Measurements from ENCODE around the gene GATC.
A peak's percentile ranks its signal among the peaks of the same experiment; 100 is the strongest.

GATC gene

DNA sequence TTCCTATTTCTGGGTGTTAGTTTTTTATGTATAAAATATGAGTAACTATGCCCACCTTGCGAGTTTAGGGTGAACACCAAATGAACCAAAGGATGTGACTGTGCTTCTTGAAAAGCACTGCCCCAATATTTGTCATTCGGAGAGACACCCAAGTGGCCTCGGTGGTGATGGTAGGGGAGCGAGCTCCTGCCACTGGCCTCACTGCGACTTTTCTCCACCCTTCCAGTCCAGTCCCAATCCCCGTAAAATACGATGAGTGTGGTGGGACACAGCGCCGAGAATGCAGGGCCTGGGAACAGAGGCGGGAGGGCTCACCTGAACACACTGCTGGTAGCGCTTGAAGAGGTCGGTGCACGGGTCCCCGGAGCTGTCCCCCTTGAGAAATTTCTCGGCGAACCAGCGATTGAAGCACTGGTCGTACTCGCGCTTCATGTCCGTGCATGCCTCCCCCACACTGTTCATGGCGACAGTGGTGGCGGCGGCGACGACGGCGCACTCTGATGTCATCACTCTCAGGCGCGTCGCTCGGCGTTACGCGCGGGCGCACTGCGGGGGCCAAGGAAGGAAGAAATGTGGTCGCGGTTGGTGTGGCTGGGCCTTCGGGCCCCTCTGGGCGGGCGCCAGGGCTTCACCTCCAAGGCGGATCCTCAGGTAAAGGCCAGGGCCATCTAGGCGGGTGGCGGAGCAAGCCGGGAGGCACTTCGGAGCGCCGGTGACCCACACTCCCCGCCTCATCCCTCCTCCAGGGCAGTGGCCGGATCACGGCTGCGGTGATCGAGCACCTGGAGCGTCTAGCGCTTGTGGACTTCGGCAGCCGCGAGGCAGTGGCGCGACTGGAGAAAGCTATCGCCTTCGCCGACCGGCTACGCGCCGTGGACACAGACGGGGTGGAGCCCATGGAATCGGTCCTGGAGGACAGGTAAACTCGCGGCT lies at the start of gene GATC, which contains the start of gene TRIAP1:
TSS of gene GATC (plus strand) at position 534 of the 933 bp plus-strand sequence. CDS start at position 571, 37 bp downstream.
TSS of gene TRIAP1 (minus strand) at position 474 of the 933 bp plus-strand sequence. CDS start at position 462, 12 bp downstream.
- peak within 1 kb of the TSS; percentile 100 for H3K4me3 ChIP-seq (ENCODE audit: low read length)
- peak; percentile 62 for DNase-seq (ENCODE audit: low read depth)
- TF ChIP-seq CTCF (conservative IDR thresholded peaks at IDR 0.05; ENCODE audit: low read length) = no peak

DNA sequence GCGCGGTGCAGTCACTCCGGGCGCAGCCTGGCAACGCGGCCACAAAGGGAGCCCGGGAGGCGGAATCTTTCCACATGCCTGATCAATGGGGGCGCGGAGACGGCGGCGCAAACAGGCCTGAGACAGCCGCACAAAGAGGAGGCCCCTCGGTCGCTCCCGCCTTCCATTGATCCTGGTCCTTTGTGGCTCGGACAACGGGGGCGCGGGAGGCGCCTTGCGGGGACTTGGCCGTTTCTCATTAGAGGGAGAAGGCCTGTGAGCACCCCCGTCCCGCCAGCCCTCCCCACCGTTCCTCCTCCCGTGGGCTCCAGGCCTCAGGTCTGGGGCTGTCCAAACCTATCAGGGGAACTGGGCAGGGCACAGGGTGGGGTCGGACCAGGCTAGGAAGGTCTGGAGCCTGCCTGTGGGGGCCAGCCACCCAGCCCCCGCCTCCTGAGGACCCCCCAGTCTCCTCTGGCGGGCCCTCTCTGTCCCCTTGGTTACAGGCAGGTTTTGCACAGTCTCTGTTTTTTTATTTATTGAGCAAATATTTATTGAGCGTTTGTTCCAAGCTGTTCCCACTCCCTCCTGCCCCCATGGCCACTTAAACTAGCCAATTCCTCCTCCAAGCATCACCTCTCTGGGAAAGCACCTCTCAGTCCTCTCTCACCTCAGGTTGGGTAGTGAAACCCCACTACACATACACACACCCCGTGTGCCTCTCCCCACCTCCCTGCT lies 48.3 kb upstream of the GATC start:
- H3K4me3 ChIP-seq (ENCODE audit: low read length) = no peak overlapping the region
- no peak for TF ChIP-seq CTCF (conservative IDR thresholded peaks at IDR 0.05; ENCODE audit: low read length)
- no peak for DNase-seq (ENCODE audit: low read depth)

- DNase-seq (ENCODE audit: low read depth) = peak; percentile 21
- TF ChIP-seq CTCF (conservative IDR thresholded peaks at IDR 0.05; ENCODE audit: low read length) = no peak
- H3K4me3 ChIP-seq (ENCODE audit: low read length) = no peak overlapping the region
These were observed 46.7 kb upstream of the GATC start for GRCh38 chr12:120399531-120399930.

DNA sequence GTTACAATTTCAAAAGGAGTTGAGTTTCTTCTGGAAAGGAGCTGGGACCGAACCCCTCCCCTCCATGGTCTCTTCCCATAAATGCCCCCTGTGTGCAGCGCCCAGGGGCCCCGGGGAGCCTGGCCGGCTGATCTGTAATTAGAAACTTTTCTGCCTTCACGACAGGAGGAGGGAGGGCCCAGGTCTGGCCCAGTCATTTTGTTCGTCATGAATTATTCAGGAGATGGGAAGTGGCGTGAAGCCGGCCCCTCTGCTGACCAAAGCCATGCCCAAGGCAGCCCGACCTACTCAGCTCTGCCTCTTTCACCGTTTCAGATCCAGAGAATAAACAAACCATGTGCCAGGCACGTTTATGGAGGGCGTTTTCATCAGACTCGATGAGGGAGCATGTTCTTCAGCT lies 44.0 kb upstream of the GATC start:
- no peak for TF ChIP-seq CTCF (conservative IDR thresholded peaks at IDR 0.05; ENCODE audit: low read length)
- H3K4me3 ChIP-seq (ENCODE audit: low read length) = no peak overlapping the region
- DNase-seq (ENCODE audit: low read depth) = no peak

DNA sequence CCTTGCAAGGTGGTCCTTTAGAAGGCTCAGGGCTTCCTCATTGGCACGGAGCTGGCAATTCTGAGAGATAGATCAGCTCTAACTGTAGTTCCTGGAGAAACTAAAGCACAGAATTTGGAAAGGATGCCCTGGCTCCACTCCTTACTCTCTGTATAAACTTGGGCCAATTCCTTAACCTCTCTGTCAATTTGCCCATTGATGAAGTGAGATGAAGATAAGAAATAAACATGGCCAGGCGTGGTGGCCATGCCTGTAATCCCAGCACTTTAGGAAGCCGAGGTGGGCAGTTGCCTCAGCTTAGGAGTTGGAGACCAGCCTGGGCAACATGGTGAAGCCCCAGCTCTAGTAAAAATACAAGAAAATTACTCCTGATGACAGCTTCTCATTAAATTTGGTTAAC lies 42.4 kb upstream of the GATC start:
- no peak for TF ChIP-seq CTCF (conservative IDR thresholded peaks at IDR 0.05; ENCODE audit: low read length)
- DNase-seq (ENCODE audit: low read depth) = no peak
- no peak overlapping the region for H3K4me3 ChIP-seq (ENCODE audit: low read length)

DNA sequence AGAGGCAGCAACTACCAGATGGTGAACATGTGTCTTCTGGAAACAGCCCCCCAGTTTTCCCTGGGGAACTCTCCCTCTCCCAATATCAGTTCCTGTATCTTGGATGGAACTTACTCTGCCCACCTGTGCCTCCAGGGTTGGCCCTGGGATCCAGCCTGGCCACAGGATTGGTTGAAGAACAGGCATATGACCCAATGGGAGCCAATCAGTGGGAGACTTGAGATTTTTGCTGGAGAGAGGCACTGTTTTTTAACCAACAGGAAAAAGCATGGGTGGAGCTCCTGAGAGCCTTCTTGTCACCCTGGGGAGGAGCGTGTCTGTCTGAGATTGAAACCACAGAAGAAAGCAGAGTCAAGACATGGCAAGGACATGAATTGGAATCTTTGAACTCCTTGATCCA lies 42.0 kb upstream of the GATC start:
- TF ChIP-seq CTCF (conservative IDR thresholded peaks at IDR 0.05; ENCODE audit: low read length) = no peak
- no peak for DNase-seq (ENCODE audit: low read depth)
- no peak overlapping the region for H3K4me3 ChIP-seq (ENCODE audit: low read length)

Data from AG10803 (cell line).